Right atrium auricular region (tissue), 2 donors: Measurements from ENCODE around the gene TST. TPM values are rescaled to one million over a fixed set of nuclear protein-coding genes. Genes with fewer than 3 reads are reported as not detected.

Source experiments
- DNase-seq: peaks from one replicate; pipeline ENCODE4 v3.0.0-alpha.2; 2019; ENCODE audit warnings: low spot score
- H3K27ac ChIP-seq, 2 donors: fragments of 200-600 bp; sonication (generic); 1 replicate in 1 of 2; 2 replicates in 1 of 2; pipeline ENCODE4 v1.5.1; 2016 to 2019
- H3K27me3 ChIP-seq, 2 donors: fragments of 200-600 bp; sonication (generic); one replicate each; pipeline versions ENCODE4 v1.5.1 to v1.6.0; 2017 to 2019
- H3K36me3 ChIP-seq: fragments of 200-600 bp; sonication (generic); one replicate; pipeline ENCODE4 v1.5.1; 2016
- H3K4me1 ChIP-seq, 2 donors: fragments of 200-600 bp; sonication (generic); one replicate each; pipeline versions ENCODE4 v1.5.1 to v1.6.0; 2017 to 2019
- H3K4me3 ChIP-seq, 2 donors: fragments of 200-600 bp; sonication (generic); 1 replicate in 1 of 2; 2 replicates in 1 of 2; pipeline ENCODE4 v1.5.1; 2017 to 2019; ENCODE audit warnings: mild to moderate bottlenecking in 1 of 2, moderate library complexity in 1 of 2
- H3K9me3 ChIP-seq, 2 donors: fragments of 200-600 bp; sonication (generic); one replicate each; pipeline ENCODE4 v1.5.1; 2019
- CTCF ChIP-seq, 2 donors: fragments of 200-600 bp; sonication (generic); IDR thresholded peaks; one replicate each; pipeline ENCODE4 v1.5.1; 2019; ENCODE audit warnings: antibody characterized with exemption in 2 of 2
- total RNA-seq, 2 donors: library from RNA; depleted of rRNA; stranded (reverse); fragments of >200 nt; gene quantifications; one replicate each; pipeline ENCODE4 v1.1.0, GENCODE V29; 2016

The TST gene
- total RNA-seq, 2 donors from 2014 or later, result 55.0 to 82.1 TPM

- H3K27me3 ChIP-seq, result no peaks in the 10 kb centered on the region
- no peak overlapping the region for H3K27ac ChIP-seq
- DNase-seq, result no peak
- peaks cover 59% of the 10 kb centered on the region for H3K36me3 ChIP-seq
- no peak overlapping the region for H3K4me3 ChIP-seq
- peaks cover 0 to 28% of the 10 kb centered on the region in 2 donors for H3K4me1 ChIP-seq
- TF ChIP-seq CTCF (IDR thresholded peaks at IDR 0.05), result no peak
- H3K9me3 ChIP-seq, result no peaks in the 10 kb centered on the region
These were observed 37.0 kb upstream of the TST start for GRCh38 chr22:37056246-37056645.

- DNase-seq, result no peak
- TF ChIP-seq CTCF (IDR thresholded peaks at IDR 0.05), result no peak
- Histone ChIP-seq H3K36me3 (peaks cover 47% of the 10 kb centered on the region), H3K9me3 (no peaks in the 10 kb centered on the region), H3K4me3 (no peak overlapping the region), H3K27ac (no peak overlapping the region), H3K27me3 (no peaks in the 10 kb centered on the region), H3K4me1 (peaks cover 0 to 32% of the 10 kb centered on the region in 2 donors)
These were observed 35.5 kb upstream of the TST start for GRCh38 chr22:37054600-37055365.

GRCh38 chr22:37054056-37054395 is 34.8 kb upstream of the TST start:
- DNase-seq, result no peak

GRCh38 chr22:37053310-37054055 is 34.2 kb upstream of the TST start:
- no peaks in the 10 kb centered on the region for H3K9me3 ChIP-seq
- no peaks in the 10 kb centered on the region for H3K27me3 ChIP-seq
- peaks cover 40% of the 10 kb centered on the region for H3K36me3 ChIP-seq
- DNase-seq, result peak; percentile 61
- peak overlapping the region; percentile 75 to 80 for H3K27ac ChIP-seq
- no peak for TF ChIP-seq CTCF (IDR thresholded peaks at IDR 0.05)
- H3K4me1 ChIP-seq, result peaks cover 0 to 32% of the 10 kb centered on the region in 2 donors
- no peak overlapping the region for H3K4me3 ChIP-seq

More at GRCh38 chr22:37054056-37054395, 34.8 kb upstream of the TST start:
- H3K27me3 ChIP-seq, result no peaks in the 10 kb centered on the region
- no peaks in the 10 kb centered on the region for H3K9me3 ChIP-seq
- no peak overlapping the region for H3K4me3 ChIP-seq
- peak overlapping the region; percentile 75 to 80 for H3K27ac ChIP-seq
- peaks cover 41% of the 10 kb centered on the region for H3K36me3 ChIP-seq
- no peak for TF ChIP-seq CTCF (IDR thresholded peaks at IDR 0.05)
- H3K4me1 ChIP-seq, result peaks cover 0 to 32% of the 10 kb centered on the region in 2 donors

GRCh38 chr22:37052386-37053309 is 33.4 kb upstream of the TST start:
- H3K36me3 ChIP-seq, result peaks cover 32% of the 10 kb centered on the region
- TF ChIP-seq CTCF (IDR thresholded peaks at IDR 0.05), result no peak
- no peaks in the 10 kb centered on the region for H3K27me3 ChIP-seq
- no peak for DNase-seq
- H3K4me1 ChIP-seq, result peaks cover 0 to 32% of the 10 kb centered on the region in 2 donors
- H3K9me3 ChIP-seq, result no peaks in the 10 kb centered on the region
- H3K4me3 ChIP-seq, result peak overlapping the region; percentile 62 to 90
- H3K27ac ChIP-seq, result peak overlapping the region; percentile 75 to 80
